HCT116 (cell line): ENCODE data around the gene KRTAP22-2. TPM values are rescaled to one million over a fixed set of nuclear protein-coding genes. Genes with fewer than 3 reads are reported as not detected.

Experiments
- ATAC-seq: fragments of 200-7000 bp; cut with Tn5 transposase; 2 replicates; pipeline ENCODE4 v1.9.1; 2020; ENCODE audit warnings: mild to moderate bottlenecking, moderate library complexity
- BruUV-seq: library from RNA; stranded (reverse); fragments of 400-500 nt; replicated peaks from 2 replicates; lab custom pipeline; 2021; lab: Mats Ljungman, UMichigan
- CTCF ChIA-PET: fragments of 300-600 bp; sonication (Branson Sonifier 250); formaldehyde crosslinking; loops from one replicate; lab custom pipeline; 2021; ENCODE audit warnings: antibody characterized with exemption; lab: Charles Lee
- POLR2A ChIA-PET: fragments of 300-600, 350-600 bp; sonication (Branson Sonifier 250); formaldehyde crosslinking; loops from one replicate; lab custom pipeline; 2021; ENCODE audit warnings: antibody characterized with exemption; lab: Charles Lee
- RAD21 ChIA-PET, 2 experiments: fragments of 300-600 bp; sonication (Branson Sonifier 250); formaldehyde crosslinking; loops; one replicate each; lab custom pipeline; 2023; ENCODE audit warnings: low total read pairs in 2 of 2; ENCODE audit not compliant: uncharacterized antibody in 2 of 2, unreplicated experiment in 2 of 2, low non-redundant PET in 1 of 2; lab: Charles Lee
- DNase-seq: peaks from one replicate; pipeline ENCODE4 v3.0.0-alpha.2; 2010; ENCODE audit warnings: low read depth, low spot score
- H2AFZ ChIP-seq: fragments of 200-600 bp; shearing (Covaris generic), sonication (generic); 2 replicates; pipeline ENCODE4 v1.6.1; 2017; ENCODE audit warnings: low read depth, mixed run types, mixed read lengths, antibody characterized with exemption, low read length; ENCODE audit not compliant: poor library complexity, severe bottlenecking
- H3K27ac ChIP-seq: 2 replicates; pipeline ENCODE4 v1.5.1; 2012; ENCODE audit warnings: low read depth, low read length
- H3K27me3 ChIP-seq: fragments of 200-600 bp; sonication (generic); 2 replicates; pipeline ENCODE4 v1.6.1; 2016; ENCODE audit warnings: mixed run types, low read length, mixed read lengths; ENCODE audit not compliant: insufficient read depth
- H3K36me3 ChIP-seq, 2 experiments: fragments of 200-500 bp in 1 of 2; fragments of 200-600 bp in 1 of 2; sonication (Bioruptor generic) in 1 of 2; sonication (generic) in 1 of 2; 2 replicates each; pipeline versions ENCODE4 v1.5.1 to v1.6.1; 2014 to 2016; ENCODE audit warnings: low read length in 2 of 2, inconsistent platforms in 1 of 2, mixed read lengths in 1 of 2, mixed run types in 1 of 2; ENCODE audit not compliant: insufficient read depth in 2 of 2, control insufficient read depth in 1 of 2
- H3K4me1 ChIP-seq, 2 experiments: fragments of 200-600 bp in 1 of 2; sonication (generic) in 1 of 2; 2 replicates each; pipeline versions ENCODE4 v1.5.1 to v1.6.1; 2012 to 2017; ENCODE audit warnings: low read length in 2 of 2, inconsistent platforms in 1 of 2, mild to moderate bottlenecking in 1 of 2, mixed read lengths in 1 of 2, mixed run types in 1 of 2, moderate library complexity in 1 of 2; ENCODE audit not compliant: insufficient read depth in 2 of 2, control insufficient read depth in 1 of 2
- H3K4me2 ChIP-seq: fragments of 200-600 bp; sonication (generic); 2 replicates; pipeline ENCODE4 v1.6.1; 2017; ENCODE audit warnings: mixed run types, low read length, mixed read lengths
- H3K4me3 ChIP-seq, 2 experiments: fragments of 200-600 bp in 1 of 2; sonication (generic) in 1 of 2; replicated peaks in 1 of 2; 2 replicates each; pipeline ENCODE4 v1.5.1; 2011 to 2016; ENCODE audit warnings: low read length in 2 of 2, control low read depth in 1 of 2, low read depth in 1 of 2, mild to moderate bottlenecking in 1 of 2, mixed read lengths in 1 of 2, mixed run types in 1 of 2
- H3K79me2 ChIP-seq: fragments of 200-600 bp; sonication (generic); 2 replicates; pipeline ENCODE4 v1.6.1; 2017; ENCODE audit warnings: mild to moderate bottlenecking, mixed run types, low read length, moderate library complexity, mixed read lengths; ENCODE audit not compliant: insufficient read depth
- H3K9ac ChIP-seq: fragments of 200-600 bp; sonication (generic); 2 replicates; pipeline ENCODE4 v1.6.1; 2016; ENCODE audit warnings: low read length, mixed read lengths
- H3K9me2 ChIP-seq: fragments of 200-600 bp; sonication (generic), shearing (Covaris generic); 2 replicates; pipeline ENCODE4 v1.6.1; 2017; ENCODE audit warnings: mixed run types, mild to moderate bottlenecking, moderate library complexity; ENCODE audit not compliant: insufficient read depth
- H3K9me3 ChIP-seq, 2 experiments: fragments of 200-500 bp in 1 of 2; fragments of 200-600 bp in 1 of 2; sonication (Bioruptor generic) in 1 of 2; sonication (generic) in 1 of 2; 2 replicates each; pipeline ENCODE4 v1.6.1; 2014 to 2017; ENCODE audit warnings: low read length in 2 of 2, mixed read lengths in 2 of 2, inconsistent platforms in 1 of 2, low read depth in 1 of 2, mild to moderate bottlenecking in 1 of 2, mixed run types in 1 of 2, moderate library complexity in 1 of 2; ENCODE audit not compliant: control insufficient read depth in 1 of 2, insufficient read depth in 1 of 2
- H4K20me1 ChIP-seq: fragments of 200-600 bp; sonication (generic), shearing (Covaris generic); 2 replicates; pipeline ENCODE4 v1.6.1; 2017; ENCODE audit warnings: mixed run types, mild to moderate bottlenecking, moderate library complexity; ENCODE audit not compliant: insufficient read depth
- CBX3 ChIP-seq: IDR thresholded peaks from 2 replicates; pipeline ENCODE4 v1.6.1; 2012; ENCODE audit warnings: low read depth
- CEBPB ChIP-seq: IDR thresholded peaks from 2 replicates; pipeline ENCODE4 v1.6.1; 2012; ENCODE audit warnings: low read depth
- EGR1 ChIP-seq: IDR thresholded peaks from 2 replicates; pipeline ENCODE4 v1.6.1; 2012; ENCODE audit warnings: low read depth
- ELF1 ChIP-seq: IDR thresholded peaks from 2 replicates; pipeline ENCODE4 v1.6.1; 2012; ENCODE audit warnings: low read depth, borderline replicate concordance
- EZH2 ChIP-seq: fragments of 200-600 bp; sonication (generic); IDR thresholded peaks from 2 replicates; pipeline ENCODE4 v1.6.1; 2017; ENCODE audit warnings: antibody characterized with exemption, mixed run types
- EZH2phosphoT487 ChIP-seq: fragments of 200-600 bp; IDR thresholded peaks from 2 replicates; pipeline ENCODE4 v1.6.1; 2018; ENCODE audit warnings: antibody characterized with exemption, borderline replicate concordance
- FOSL1 ChIP-seq: IDR thresholded peaks from 2 replicates; pipeline ENCODE4 v1.6.1; 2012; ENCODE audit warnings: low read depth
- POLR2A ChIP-seq: IDR thresholded peaks from 2 replicates; pipeline ENCODE4 v1.7.0; 2011; ENCODE audit warnings: borderline replicate concordance; ENCODE audit not compliant: insufficient read depth, insufficient read length; ENCODE audit errors: extremely low read depth
- POLR2AphosphoS5 ChIP-seq: IDR thresholded peaks from 2 replicates; pipeline ENCODE4 v1.6.1; 2011; ENCODE audit warnings: mild to moderate bottlenecking, low read depth, low read length, moderate library complexity
- RAD21 ChIP-seq: IDR thresholded peaks from 2 replicates; pipeline ENCODE4 v1.6.1; 2012; ENCODE audit warnings: low read depth, mild to moderate bottlenecking
- SP1 ChIP-seq: IDR thresholded peaks from 2 replicates; pipeline ENCODE4 v1.6.1; 2012; ENCODE audit warnings: low read depth
- SRF ChIP-seq: IDR thresholded peaks from 2 replicates; pipeline ENCODE4 v1.6.1; 2012; ENCODE audit warnings: low read depth
- YY1 ChIP-seq: IDR thresholded peaks from 2 replicates; pipeline ENCODE4 v1.6.1; 2011; ENCODE audit warnings: low read length, low read depth, moderate library complexity, mild to moderate bottlenecking; ENCODE audit not compliant: insufficient replicate concordance; ENCODE audit errors: extremely low read depth
- ZFX ChIP-seq: fragments of 450-650 bp; IDR thresholded peaks from 2 replicates; pipeline ENCODE4 v1.6.1; 2017
- ZNF274 ChIP-seq: fragments of 200-500 bp; sonication (Bioruptor generic); IDR thresholded peaks from 2 replicates; pipeline ENCODE4 v1.6.1; 2014; ENCODE audit warnings: mild to moderate bottlenecking, low read depth, low read length, inconsistent platforms
- intact Hi-C: fragments of 100-400 bp; cut with micrococcal nuclease; formaldehyde crosslinking; loops from 2 replicates; pipeline ENCODE4 v1.10.0; 2022
- total RNA-seq: library from RNA; stranded (reverse); gene quantifications from one replicate; pipeline ENCODE4 v1.2.1, GENCODE V29; 2021; ENCODE audit not compliant: unreplicated experiment
- TF ChIP-seq, protein P1 (sequence below): IDR thresholded peaks from 2 replicates; pipeline ENCODE4 v1.6.1; 2012
- TF ChIP-seq, protein P2 (sequence below): IDR thresholded peaks from 2 replicates; pipeline ENCODE4 v1.6.1; 2012; ENCODE audit warnings: low read depth

Gene KRTAP22-2
- total RNA-seq, 1 experiment from 2014 or later, result not detected

DNA sequence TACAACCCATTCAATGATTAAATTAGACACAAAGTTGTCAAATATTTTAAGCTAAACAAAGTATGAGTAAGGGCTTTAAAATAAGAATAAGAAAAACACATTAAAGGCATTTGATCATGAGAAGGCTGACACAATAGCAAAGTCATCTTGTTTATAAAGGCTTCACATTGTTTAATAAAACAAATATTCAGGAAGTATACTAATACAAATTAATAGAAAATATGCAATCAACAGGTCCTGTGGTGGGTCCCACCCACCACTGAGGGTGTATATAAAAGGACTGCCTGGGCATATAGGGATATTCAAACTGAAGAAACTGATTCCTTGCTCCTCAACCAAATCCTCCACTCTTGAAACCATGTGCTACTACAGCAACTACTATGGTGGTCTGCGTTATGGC lies 44.7 kb upstream of the KRTAP22-2 start, which contains the start of gene KRTAP20-2:
KRTAP20-2 (plus strand) TSS at position 301 of the 400 bp plus-strand sequence; CDS start at position 359, 58 bp downstream.
- Histone ChIP-seq H3K79me2 (no peaks in the 10 kb centered on the region), H3K4me3 (no peak within 1 kb of the TSS), H3K4me1 (no peaks in the 10 kb centered on the region), H3K27me3 (no peaks in the 10 kb centered on the region), H3K4me2 (no peak within 1 kb of the TSS), H4K20me1 (no peaks in the 10 kb centered on the region), H3K36me3 (no peaks in the 10 kb centered on the region), H2AFZ (no peak within 1 kb of the TSS), H3K9ac (no peak within 1 kb of the TSS), H3K9me2 (no peaks in the 10 kb centered on the region), H3K9me3 (peaks cover 8 to 14% of the 10 kb centered on the region in 2 experiments; a peak in 2 of 4 replicates), H3K27ac (no peak within 1 kb of the TSS)
- intact Hi-C loops, result no loop called here
- ChIA-PET CTCF (no interaction called here), RAD21 (no interaction called here), POLR2A (no interaction called here)
- BruUV-seq, result no TSS peak
- ATAC-seq (no peak), DNase-seq (no peak)
- TF ChIP-seq EZH2phosphoT487 (no peak), SP1 (no peak), ELF1 (no peak), FOSL1 (no peak), CBX3 (no peak), EGR1 (no peak), POLR2AphosphoS5 (no peak), YY1 (no peak), CEBPB (no peak), SRF (no peak), EZH2 (no peak), RAD21 (no peak), ZNF274 (no peak), POLR2A (no peak), ZFX (no peak)
- TF ChIP-seq, protein P1, sequence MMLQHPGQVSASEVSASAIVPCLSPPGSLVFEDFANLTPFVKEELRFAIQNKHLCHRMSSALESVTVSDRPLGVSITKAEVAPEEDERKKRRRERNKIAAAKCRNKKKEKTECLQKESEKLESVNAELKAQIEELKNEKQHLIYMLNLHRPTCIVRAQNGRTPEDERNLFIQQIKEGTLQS, result no peak
- TF ChIP-seq, protein P2, sequence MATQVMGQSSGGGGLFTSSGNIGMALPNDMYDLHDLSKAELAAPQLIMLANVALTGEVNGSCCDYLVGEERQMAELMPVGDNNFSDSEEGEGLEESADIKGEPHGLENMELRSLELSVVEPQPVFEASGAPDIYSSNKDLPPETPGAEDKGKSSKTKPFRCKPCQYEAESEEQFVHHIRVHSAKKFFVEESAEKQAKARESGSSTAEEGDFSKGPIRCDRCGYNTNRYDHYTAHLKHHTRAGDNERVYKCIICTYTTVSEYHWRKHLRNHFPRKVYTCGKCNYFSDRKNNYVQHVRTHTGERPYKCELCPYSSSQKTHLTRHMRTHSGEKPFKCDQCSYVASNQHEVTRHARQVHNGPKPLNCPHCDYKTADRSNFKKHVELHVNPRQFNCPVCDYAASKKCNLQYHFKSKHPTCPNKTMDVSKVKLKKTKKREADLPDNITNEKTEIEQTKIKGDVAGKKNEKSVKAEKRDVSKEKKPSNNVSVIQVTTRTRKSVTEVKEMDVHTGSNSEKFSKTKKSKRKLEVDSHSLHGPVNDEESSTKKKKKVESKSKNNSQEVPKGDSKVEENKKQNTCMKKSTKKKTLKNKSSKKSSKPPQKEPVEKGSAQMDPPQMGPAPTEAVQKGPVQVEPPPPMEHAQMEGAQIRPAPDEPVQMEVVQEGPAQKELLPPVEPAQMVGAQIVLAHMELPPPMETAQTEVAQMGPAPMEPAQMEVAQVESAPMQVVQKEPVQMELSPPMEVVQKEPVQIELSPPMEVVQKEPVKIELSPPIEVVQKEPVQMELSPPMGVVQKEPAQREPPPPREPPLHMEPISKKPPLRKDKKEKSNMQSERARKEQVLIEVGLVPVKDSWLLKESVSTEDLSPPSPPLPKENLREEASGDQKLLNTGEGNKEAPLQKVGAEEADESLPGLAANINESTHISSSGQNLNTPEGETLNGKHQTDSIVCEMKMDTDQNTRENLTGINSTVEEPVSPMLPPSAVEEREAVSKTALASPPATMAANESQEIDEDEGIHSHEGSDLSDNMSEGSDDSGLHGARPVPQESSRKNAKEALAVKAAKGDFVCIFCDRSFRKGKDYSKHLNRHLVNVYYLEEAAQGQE, result no peak
